IMR-90 (cell line): ENCODE data around the gene SOCS4. TPM values are rescaled to one million over a fixed set of nuclear protein-coding genes. Genes with fewer than 3 reads are reported as not detected.

Experiments
- CEBPB ChIP-seq: IDR thresholded peaks from 2 replicates; pipeline ENCODE4 v1.6.1; 2012; ENCODE audit warnings: low read depth, low read length, improper control_type of control experiment
- CHD1 ChIP-seq: IDR thresholded peaks from 2 replicates; pipeline ENCODE4 v1.6.1; 2012; ENCODE audit warnings: low read depth, low read length, improper control_type of control experiment
- MAFK ChIP-seq: IDR thresholded peaks from 2 replicates; pipeline ENCODE4 v1.6.1; 2012; ENCODE audit warnings: low read depth, low read length, improper control_type of control experiment
- RAD21 ChIP-seq: IDR thresholded peaks from 2 replicates; pipeline ENCODE4 v1.6.1; 2012; ENCODE audit warnings: low read length, improper control_type of control experiment
- polyA plus RNA-seq, 3 experiments: library from polyadenylated mRNA; depleted of rRNA; stranded (reverse); fragments of >200 nt; gene quantifications; 2 replicates each; pipeline ENCODE4 v1.2.3, GENCODE V29; 2012; ENCODE audit warnings: low replicate concordance in 1 of 3
- total RNA-seq: library from RNA; depleted of rRNA; stranded (reverse); fragments of >200 nt; gene quantifications from 2 replicates; pipeline ENCODE4 v1.2.3, GENCODE V29; 2012

Gene SOCS4
- total and polyA plus RNA-seq, 2 of the 4 experiments (the other 2 are of a cell fraction), result 4.6 to 12.7 TPM

- TF ChIP-seq CEBPB, result no peak
- TF ChIP-seq MAFK, result no peak
- TF ChIP-seq CHD1, result peak; percentile 96
- TF ChIP-seq RAD21, result peak; percentile 67
Observed at GRCh38 chr14:55051423-55052268, 24.6 kb downstream of the SOCS4 start, which contains the start of gene MAPK1IP1L (continued).
